Measurements from ENCODE around the gene FANK1. TPM values are rescaled to one million over a fixed set of nuclear protein-coding genes. Genes with fewer than 3 reads are reported as not detected.
"Not testable (repeated sequence)": the region's sequence is repeated elsewhere in the genome, so short reads cannot be mapped to it uniquely, and the experiment has no call there.

Gene FANK1, protein sequence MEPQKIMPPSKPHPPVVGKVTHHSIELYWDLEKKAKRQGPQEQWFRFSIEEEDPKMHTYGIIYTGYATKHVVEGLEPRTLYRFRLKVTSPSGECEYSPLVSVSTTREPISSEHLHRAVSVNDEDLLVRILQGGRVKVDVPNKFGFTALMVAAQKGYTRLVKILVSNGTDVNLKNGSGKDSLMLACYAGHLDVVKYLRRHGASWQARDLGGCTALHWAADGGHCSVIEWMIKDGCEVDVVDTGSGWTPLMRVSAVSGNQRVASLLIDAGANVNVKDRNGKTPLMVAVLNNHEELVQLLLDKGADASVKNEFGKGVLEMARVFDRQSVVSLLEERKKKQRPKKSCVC
- 2.5 to 5.1 TPM (median 3.3 TPM) in 3 replicates for total RNA-seq
- long read RNA-seq, partial matches to known transcripts: 2 of 4 reads
- long read RNA-seq, other reads (novel, unspliced or antisense): 2 of 4 reads

DNA sequence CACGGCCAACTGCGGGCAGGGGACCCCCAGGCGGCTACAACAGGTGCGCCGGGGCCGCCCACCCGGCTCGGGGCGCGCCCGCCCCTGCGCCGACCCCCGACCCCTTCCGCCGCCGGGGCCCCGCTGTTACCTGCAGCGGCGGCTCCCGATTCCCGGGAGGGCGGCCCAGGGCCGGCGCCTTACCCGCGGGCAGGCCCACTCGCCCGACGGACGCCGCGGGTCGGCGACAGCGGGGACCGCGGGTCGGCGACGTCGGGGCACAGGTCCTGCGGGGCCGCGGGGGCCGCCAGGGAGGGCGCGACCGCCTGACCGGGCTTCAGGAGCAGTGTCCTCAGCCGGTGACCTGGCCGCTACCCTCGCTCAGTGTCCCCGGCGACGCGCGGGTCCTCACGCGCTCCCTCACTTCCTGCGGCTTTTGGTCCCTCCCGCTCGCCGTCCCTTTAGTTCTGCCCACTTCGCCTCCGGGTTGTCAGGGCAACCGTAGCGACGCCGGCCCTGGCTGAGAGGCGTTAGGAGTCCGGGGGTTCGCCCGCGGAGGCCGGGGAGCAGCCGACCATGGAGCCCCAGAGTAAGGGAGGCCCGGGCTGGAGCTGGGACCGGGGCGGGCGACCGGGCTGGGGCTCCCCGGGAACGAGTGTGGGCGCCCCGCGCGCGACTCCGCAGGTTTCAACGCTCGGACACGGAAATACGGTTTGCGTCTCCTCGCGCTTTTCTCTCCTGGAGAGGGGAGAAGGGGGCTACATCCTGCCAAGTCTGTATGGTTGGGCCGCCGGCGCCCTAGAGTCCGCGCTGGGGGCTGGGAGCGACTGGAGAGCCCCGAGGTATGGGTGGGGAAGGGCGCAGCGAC lies at the start of gene FANK1:
Gene FANK1 (plus strand): TSS at position 477 of the 847 bp plus-strand sequence. CDS start 79 bp downstream, at position 556.
- not testable (repeated sequence) for H3K9me3 Mint-ChIP-seq (ENCODE audit: low read depth); H3K27me3 Mint-ChIP-seq (ENCODE audit: low read depth); H3K36me3 Mint-ChIP-seq (ENCODE audit: low read depth)
- DNase-seq (ENCODE audit: low spot score): peak; percentile 100
- H3K27ac Mint-ChIP-seq (ENCODE audit: unreplicated experiment): peak within 1 kb of the TSS; percentile 93
- TF ChIP-seq, protein P1, sequence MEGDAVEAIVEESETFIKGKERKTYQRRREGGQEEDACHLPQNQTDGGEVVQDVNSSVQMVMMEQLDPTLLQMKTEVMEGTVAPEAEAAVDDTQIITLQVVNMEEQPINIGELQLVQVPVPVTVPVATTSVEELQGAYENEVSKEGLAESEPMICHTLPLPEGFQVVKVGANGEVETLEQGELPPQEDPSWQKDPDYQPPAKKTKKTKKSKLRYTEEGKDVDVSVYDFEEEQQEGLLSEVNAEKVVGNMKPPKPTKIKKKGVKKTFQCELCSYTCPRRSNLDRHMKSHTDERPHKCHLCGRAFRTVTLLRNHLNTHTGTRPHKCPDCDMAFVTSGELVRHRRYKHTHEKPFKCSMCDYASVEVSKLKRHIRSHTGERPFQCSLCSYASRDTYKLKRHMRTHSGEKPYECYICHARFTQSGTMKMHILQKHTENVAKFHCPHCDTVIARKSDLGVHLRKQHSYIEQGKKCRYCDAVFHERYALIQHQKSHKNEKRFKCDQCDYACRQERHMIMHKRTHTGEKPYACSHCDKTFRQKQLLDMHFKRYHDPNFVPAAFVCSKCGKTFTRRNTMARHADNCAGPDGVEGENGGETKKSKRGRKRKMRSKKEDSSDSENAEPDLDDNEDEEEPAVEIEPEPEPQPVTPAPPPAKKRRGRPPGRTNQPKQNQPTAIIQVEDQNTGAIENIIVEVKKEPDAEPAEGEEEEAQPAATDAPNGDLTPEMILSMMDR (IDR thresholded peaks at IDR 0.05): peak; percentile 35
- peak within 1 kb of the TSS; percentile 91 for H3K4me3 Mint-ChIP-seq (ENCODE audit: unreplicated experiment)
- peaks cover 22% of the 10 kb centered on the region for H3K4me1 Mint-ChIP-seq (ENCODE audit: low read depth)

DNA sequence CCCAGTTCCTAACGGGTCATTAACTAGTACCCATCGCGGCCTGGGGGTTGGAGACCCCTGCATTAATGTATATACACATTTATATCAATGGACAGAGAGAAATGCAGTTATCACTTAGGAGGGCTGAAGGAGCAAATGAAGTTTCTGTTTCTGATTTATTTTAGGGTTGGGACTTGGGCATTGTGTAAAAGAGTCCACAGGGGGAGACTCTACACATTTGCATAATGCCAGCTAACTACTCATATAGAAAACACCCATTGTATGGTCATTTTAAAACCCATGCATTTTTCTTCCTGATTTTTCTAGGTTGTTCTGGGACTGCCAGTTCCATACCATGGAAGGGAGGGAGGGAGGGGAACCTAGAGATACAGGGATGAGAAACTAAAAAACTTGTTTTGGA lies 49.5 kb upstream of the FANK1 start:
- Mint-ChIP-seq H3K27me3 (ENCODE audit: low read depth) (no peaks in the 10 kb centered on the region), H3K4me3 (ENCODE audit: unreplicated experiment) (no peak overlapping the region), H3K9me3 (ENCODE audit: low read depth) (no peaks in the 10 kb centered on the region), H3K4me1 (ENCODE audit: low read depth) (no peaks in the 10 kb centered on the region), H3K27ac (ENCODE audit: unreplicated experiment) (no peak overlapping the region), H3K36me3 (ENCODE audit: low read depth) (peaks cover 14% of the 10 kb centered on the region)
- no peak for DNase-seq (ENCODE audit: low spot score)
- TF ChIP-seq, protein P1 (IDR thresholded peaks at IDR 0.05): no peak

DNA sequence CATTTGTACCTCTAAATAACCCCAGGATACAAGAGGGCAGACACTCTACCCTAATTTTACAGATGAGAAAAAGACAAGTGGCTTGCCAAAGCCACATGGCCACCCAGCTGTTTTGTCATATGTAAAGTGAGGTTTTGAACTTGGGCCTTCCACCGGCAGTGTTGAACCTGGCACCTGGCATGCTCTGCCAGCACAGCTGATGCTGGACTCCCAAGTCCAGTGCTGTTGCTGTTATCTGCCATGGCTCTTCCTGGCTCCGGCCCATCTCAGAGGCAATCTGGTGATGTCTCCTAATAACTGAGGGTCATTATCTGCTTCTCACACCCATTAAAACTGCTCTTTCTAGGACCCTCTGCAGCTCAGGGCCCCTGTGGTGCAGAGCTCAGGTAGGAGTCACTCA lies 48.0 kb upstream of the FANK1 start:
- H3K27me3 Mint-ChIP-seq (ENCODE audit: low read depth): no peaks in the 10 kb centered on the region
- H3K9me3 Mint-ChIP-seq (ENCODE audit: low read depth): no peaks in the 10 kb centered on the region
- peaks cover 21% of the 10 kb centered on the region for H3K36me3 Mint-ChIP-seq (ENCODE audit: low read depth)
- TF ChIP-seq, protein P1 (IDR thresholded peaks at IDR 0.05): no peak
- no peaks in the 10 kb centered on the region for H3K4me1 Mint-ChIP-seq (ENCODE audit: low read depth)
- no peak overlapping the region for H3K27ac Mint-ChIP-seq (ENCODE audit: unreplicated experiment)
- no peak overlapping the region for H3K4me3 Mint-ChIP-seq (ENCODE audit: unreplicated experiment)
- DNase-seq (ENCODE audit: low spot score): no peak

DNA sequence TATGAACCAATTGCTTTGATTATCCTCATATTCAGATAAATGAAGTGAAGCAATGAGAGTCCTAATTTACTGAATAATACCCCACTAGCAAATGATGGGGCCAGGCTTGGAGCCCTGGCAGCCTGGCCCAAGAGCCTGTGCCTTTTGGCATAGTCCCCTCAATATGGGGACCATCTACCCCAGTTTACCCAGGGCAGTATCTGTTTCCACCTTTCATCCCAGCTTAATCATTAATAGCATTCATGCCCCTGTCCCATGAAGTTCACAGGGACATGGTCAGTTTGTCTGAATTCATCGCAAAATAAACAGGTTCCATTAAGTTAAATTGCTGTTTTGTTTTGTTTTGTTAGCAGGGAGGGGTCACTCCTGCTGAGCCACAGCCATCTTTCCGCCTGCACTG lies 47.5 kb upstream of the FANK1 start:
- Mint-ChIP-seq H3K36me3 (ENCODE audit: low read depth) (peaks cover 24% of the 10 kb centered on the region), H3K27me3 (ENCODE audit: low read depth) (no peaks in the 10 kb centered on the region), H3K9me3 (ENCODE audit: low read depth) (no peaks in the 10 kb centered on the region), H3K4me3 (ENCODE audit: unreplicated experiment) (no peak overlapping the region), H3K27ac (ENCODE audit: unreplicated experiment) (no peak overlapping the region), H3K4me1 (ENCODE audit: low read depth) (no peaks in the 10 kb centered on the region)
- TF ChIP-seq, protein P1 (IDR thresholded peaks at IDR 0.05): no peak
- no peak for DNase-seq (ENCODE audit: low spot score)

DNA sequence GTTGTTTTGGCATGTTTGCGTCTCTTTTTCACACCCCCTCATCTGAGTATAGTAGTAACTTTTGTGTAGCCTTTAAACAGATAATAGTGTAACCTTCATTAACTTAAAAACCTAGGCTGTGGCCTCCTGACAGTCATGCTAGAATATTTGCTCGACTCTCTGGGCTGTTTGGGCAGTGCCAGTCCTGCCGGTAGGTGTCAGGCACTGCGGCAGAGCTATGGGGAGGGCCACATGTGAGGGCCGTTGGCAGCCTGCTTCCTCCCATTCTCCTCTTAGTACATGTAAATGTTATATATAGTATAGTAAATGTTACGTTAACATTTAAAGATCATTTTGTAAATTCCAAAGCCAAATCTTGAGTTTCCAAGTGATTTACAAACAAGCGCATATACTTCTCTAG lies 46.9 kb upstream of the FANK1 start:
- no peak for DNase-seq (ENCODE audit: low spot score)
- Mint-ChIP-seq H3K9me3 (ENCODE audit: low read depth) (no peaks in the 10 kb centered on the region), H3K27ac (ENCODE audit: unreplicated experiment) (no peak overlapping the region), H3K36me3 (ENCODE audit: low read depth) (peaks cover 25% of the 10 kb centered on the region), H3K27me3 (ENCODE audit: low read depth) (no peaks in the 10 kb centered on the region), H3K4me3 (ENCODE audit: unreplicated experiment) (no peak overlapping the region), H3K4me1 (ENCODE audit: low read depth) (no peaks in the 10 kb centered on the region)
- TF ChIP-seq, protein P1 (IDR thresholded peaks at IDR 0.05): no peak

All from chondrocyte (in vitro differentiated cells).